Measurements from ENCODE around the gene ANO3. TPM values are rescaled to one million over a fixed set of nuclear protein-coding genes. Genes with fewer than 3 reads are reported as not detected.
"Not testable (repeated sequence)": the region's sequence is repeated elsewhere in the genome, so short reads cannot be mapped to it uniquely, and the experiment has no call there.

ANO3 gene
- total RNA-seq = not detected

DNA sequence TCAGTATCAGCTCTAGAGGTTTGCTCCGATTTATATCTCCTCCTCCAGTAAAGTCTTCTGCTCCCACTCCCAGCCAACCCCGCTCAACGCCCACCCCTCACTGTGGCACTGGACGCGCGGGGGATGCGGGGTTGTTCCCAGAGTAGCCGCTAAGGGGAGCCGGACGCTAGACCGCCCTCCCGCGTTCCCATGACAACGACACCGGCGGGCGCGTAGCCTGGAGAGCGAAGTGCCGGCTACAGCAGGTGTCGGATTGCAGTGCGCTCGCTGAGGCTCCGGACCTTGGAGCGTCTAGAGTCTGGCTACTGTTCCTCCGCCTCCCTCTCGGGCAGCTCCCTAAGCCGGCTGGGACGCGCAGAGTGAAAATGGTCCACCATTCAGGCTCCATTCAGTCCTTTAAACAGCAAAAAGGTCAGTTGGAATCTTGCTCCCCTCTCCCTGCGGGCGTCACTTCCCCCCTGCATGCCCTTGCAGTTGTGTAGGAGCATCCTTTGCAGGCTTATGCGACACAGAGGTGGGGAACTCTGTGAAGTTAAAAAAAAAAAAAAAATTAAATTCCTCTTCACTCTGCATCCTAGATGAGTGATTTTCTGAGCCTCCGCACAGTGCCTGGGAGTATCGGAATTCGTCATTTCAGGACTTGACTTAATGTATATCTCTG lies at the start of gene ANO3:
ANO3 (plus strand) TSS at position 220 of the 661 bp plus-strand sequence; CDS start at position 366, 146 bp downstream.
- ATAC-seq = peak; percentile 18 to 38
- no peaks in the 10 kb centered on the region for H3K4me1 Mint-ChIP-seq (ENCODE audit: low read depth)
- no peak for DNase-seq
- no peak within 1 kb of the TSS for H3K4me3 Mint-ChIP-seq
- H3K9me3 Mint-ChIP-seq = peaks cover 4% of the 10 kb centered on the region
- H3K27me3 Mint-ChIP-seq (ENCODE audit: low read depth) = peaks cover 17% of the 10 kb centered on the region
- no peaks in the 10 kb centered on the region for H3K36me3 Mint-ChIP-seq (ENCODE audit: insufficient read depth)

DNA sequence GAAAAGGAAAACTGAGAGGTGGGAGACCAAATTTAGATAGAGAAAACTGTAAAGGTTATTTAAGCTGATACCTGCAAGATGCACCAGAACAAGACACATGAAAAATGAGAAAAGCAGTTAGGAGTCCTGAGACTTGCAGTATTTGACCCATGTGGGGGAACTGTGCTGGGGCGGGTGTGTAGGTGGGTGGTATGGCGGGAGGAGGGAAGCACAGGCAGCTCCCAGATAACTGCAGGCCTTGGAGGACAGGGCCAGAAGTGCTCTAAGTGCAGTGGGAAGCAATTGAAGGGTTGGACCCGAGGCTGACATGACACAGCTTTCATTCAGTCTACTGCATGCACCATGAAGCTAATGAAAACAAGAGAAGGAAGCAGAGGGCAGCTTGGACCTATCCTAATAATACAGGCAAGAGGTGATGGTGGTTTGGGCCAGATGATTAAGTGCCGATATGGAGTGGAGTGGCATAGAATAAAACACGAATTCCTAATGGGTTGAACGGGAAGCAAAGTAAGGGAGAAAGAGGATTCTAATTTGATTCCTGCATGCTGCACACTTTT lies 48.0 kb upstream of the ANO3 start:
- no peak for ATAC-seq

GRCh38 chr11:26285608-26286007 lies 46.3 kb upstream of the ANO3 start:
- DNase-seq (no peak), ATAC-seq (no peak)
- Mint-ChIP-seq H3K36me3 (ENCODE audit: insufficient read depth) (no peaks in the 10 kb centered on the region), H3K4me1 (ENCODE audit: low read depth) (peaks cover 6% of the 10 kb centered on the region), H3K4me3 (no peak overlapping the region), H3K9me3 (no peaks in the 10 kb centered on the region), H3K27me3 (ENCODE audit: low read depth) (peaks cover 7% of the 10 kb centered on the region)

More for the DNA sequence above, 48.0 kb upstream of the ANO3 start:
- no peak overlapping the region for H3K4me3 Mint-ChIP-seq
- peaks cover 14% of the 10 kb centered on the region for H3K27me3 Mint-ChIP-seq (ENCODE audit: low read depth)
- no peaks in the 10 kb centered on the region for H3K36me3 Mint-ChIP-seq (ENCODE audit: insufficient read depth)
- H3K4me1 Mint-ChIP-seq (ENCODE audit: low read depth) = peaks cover 6% of the 10 kb centered on the region
- no peak for DNase-seq
- no peaks in the 10 kb centered on the region for H3K9me3 Mint-ChIP-seq

DNA sequence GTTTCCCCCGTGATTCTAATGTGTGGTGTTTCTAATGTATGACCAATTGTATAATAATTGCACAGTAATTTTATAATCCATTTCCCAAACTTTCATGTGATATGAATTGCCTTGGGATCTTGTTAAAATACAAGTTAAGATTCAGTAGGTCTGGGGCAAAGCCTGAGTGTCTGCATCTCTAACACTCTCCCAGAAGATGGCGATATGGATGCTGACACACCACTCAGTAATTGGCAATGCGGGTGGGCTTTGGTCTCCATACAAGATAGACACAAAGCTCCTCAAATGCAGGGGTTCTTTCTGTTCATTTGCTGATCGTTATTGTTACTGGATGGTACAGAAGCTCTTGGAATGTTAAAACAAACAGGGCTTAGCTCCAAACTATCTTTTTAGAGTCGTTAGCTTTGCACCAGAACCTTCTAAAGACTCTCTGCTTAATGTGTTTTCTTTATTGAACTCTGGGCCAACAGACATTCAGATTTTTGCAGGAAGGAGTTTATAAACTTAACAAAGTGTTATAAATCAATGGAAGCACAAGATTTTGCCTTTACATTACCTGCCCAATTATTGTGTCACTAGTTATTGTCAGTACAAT lies 45.4 kb upstream of the ANO3 start:
- H3K4me1 Mint-ChIP-seq (ENCODE audit: low read depth) = peaks cover 6% of the 10 kb centered on the region
- peaks cover 7% of the 10 kb centered on the region for H3K27me3 Mint-ChIP-seq (ENCODE audit: low read depth)
- H3K4me3 Mint-ChIP-seq = no peak overlapping the region
- no peaks in the 10 kb centered on the region for H3K9me3 Mint-ChIP-seq
- ATAC-seq = no peak
- H3K36me3 Mint-ChIP-seq (ENCODE audit: insufficient read depth) = no peaks in the 10 kb centered on the region
- no peak for DNase-seq

- Mint-ChIP-seq H3K4me3 (no peak overlapping the region), H3K36me3 (ENCODE audit: insufficient read depth) (no peaks in the 10 kb centered on the region), H3K27me3 (ENCODE audit: low read depth) (peaks cover 7% of the 10 kb centered on the region), H3K4me1 (ENCODE audit: low read depth) (peaks cover 6% of the 10 kb centered on the region), H3K9me3 (no peaks in the 10 kb centered on the region)
- DNase-seq = no peak
- ATAC-seq = no peak
These were observed 44.8 kb upstream of the ANO3 start for GRCh38 chr11:26287067-26287518.

- no peak for DNase-seq
- no peaks in the 10 kb centered on the region for H3K36me3 Mint-ChIP-seq (ENCODE audit: insufficient read depth)
These were observed 34.5 kb upstream of the ANO3 start for GRCh38 chr11:26297189-26297975.

DNA sequence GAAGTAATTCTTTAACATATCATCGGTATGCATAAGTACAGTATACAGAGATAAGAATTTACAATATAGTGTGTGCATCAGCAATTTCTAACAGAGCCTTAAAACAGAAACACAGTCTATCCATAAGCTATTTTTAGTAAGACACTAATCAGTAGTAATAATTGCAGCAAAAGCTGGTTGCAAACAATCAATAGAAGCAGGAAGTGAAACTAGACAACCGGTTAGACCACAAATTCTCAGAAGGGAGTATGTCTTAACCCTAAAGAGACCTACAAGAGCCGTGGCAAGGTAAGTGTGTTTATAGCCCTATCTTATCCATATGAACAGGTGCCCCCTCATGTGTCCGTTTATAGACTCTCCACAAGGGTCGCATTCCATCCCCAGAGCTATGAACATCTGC lies 15.6 kb upstream of the ANO3 start:
- not testable (repeated sequence) for H3K4me3 Mint-ChIP-seq; H3K27me3 Mint-ChIP-seq (ENCODE audit: low read depth); H3K36me3 Mint-ChIP-seq (ENCODE audit: insufficient read depth); H3K4me1 Mint-ChIP-seq (ENCODE audit: low read depth); DNase-seq; ATAC-seq; H3K9me3 Mint-ChIP-seq

More at GRCh38 chr11:26297189-26297975, 34.5 kb upstream of the ANO3 start:
- H3K4me3 Mint-ChIP-seq = no peak overlapping the region
- no peaks in the 10 kb centered on the region for H3K9me3 Mint-ChIP-seq
- no peaks in the 10 kb centered on the region for H3K4me1 Mint-ChIP-seq (ENCODE audit: low read depth)
- ATAC-seq = no peak
- no peaks in the 10 kb centered on the region for H3K27me3 Mint-ChIP-seq (ENCODE audit: low read depth)

DNA sequence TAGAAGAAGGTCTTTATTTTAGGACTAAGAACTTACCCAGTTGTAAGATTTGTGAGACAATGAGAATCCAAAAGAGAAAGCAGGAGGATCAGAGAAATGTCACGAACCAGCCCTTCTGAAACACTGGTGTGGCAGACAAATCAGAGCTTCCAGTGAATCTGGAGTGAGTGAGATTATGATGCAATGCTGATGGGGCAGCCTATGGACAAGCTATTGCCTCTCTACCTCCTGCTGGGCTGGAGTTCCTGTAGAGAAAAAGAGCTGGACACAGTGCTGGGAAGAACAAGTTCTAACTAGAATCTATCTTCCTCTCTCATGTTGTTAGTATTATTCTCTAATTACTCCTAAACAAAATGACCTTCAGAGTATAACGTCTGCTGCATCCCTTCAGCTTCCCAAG lies 12.0 kb upstream of the ANO3 start:
- Mint-ChIP-seq H3K9me3 (peaks cover 3% of the 10 kb centered on the region), H3K36me3 (ENCODE audit: insufficient read depth) (no peaks in the 10 kb centered on the region), H3K27me3 (ENCODE audit: low read depth) (no peaks in the 10 kb centered on the region), H3K4me3 (no peak overlapping the region), H3K4me1 (ENCODE audit: low read depth) (no peaks in the 10 kb centered on the region)
- no peak for ATAC-seq
- DNase-seq = no peak

DNA sequence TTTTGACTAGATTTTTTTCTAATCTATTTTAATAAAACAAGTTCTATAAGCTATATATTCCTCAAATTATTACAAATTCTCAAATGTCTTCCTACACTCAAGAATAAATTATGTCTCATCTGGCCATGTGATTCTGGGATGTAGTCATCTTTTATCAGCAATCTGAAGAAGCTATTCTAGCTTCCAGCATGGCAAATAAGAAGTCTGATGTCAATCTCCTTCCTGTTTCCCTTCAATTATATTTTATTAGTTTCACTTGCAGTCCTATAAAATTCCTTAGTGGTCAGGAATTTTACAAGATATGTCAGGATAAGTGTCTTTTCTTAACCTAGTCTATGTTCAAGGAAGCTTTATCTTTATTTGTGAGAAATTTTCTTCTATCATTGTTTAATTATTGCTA lies 10.4 kb upstream of the ANO3 start:
- no peak for ATAC-seq
- Mint-ChIP-seq H3K9me3 (peaks cover 3% of the 10 kb centered on the region), H3K4me3 (no peak overlapping the region), H3K4me1 (ENCODE audit: low read depth) (no peaks in the 10 kb centered on the region), H3K36me3 (ENCODE audit: insufficient read depth) (no peaks in the 10 kb centered on the region), H3K27me3 (ENCODE audit: low read depth) (no peaks in the 10 kb centered on the region)
- no peak for DNase-seq

- H3K9me3 Mint-ChIP-seq = peaks cover 3% of the 10 kb centered on the region
- H3K4me1 Mint-ChIP-seq (ENCODE audit: low read depth) = no peaks in the 10 kb centered on the region
- H3K36me3 Mint-ChIP-seq (ENCODE audit: insufficient read depth) = no peaks in the 10 kb centered on the region
- DNase-seq (no peak), ATAC-seq (no peak)
- no peak overlapping the region for H3K4me3 Mint-ChIP-seq
- H3K27me3 Mint-ChIP-seq (ENCODE audit: low read depth) = no peaks in the 10 kb centered on the region
These were observed 9.4 kb upstream of the ANO3 start for GRCh38 chr11:26322335-26323067.

- ATAC-seq (no peak), DNase-seq (no peak)
- H3K9me3 Mint-ChIP-seq = peaks cover 3% of the 10 kb centered on the region
- no peaks in the 10 kb centered on the region for H3K4me1 Mint-ChIP-seq (ENCODE audit: low read depth)
- no peak overlapping the region for H3K4me3 Mint-ChIP-seq
- no peaks in the 10 kb centered on the region for H3K36me3 Mint-ChIP-seq (ENCODE audit: insufficient read depth)
- no peaks in the 10 kb centered on the region for H3K27me3 Mint-ChIP-seq (ENCODE audit: low read depth)
These were observed 8.1 kb upstream of the ANO3 start for GRCh38 chr11:26323837-26324236.

GRCh38 chr11:26324270-26324669 lies 7.7 kb upstream of the ANO3 start:
- H3K4me1 Mint-ChIP-seq (ENCODE audit: low read depth) = no peaks in the 10 kb centered on the region
- no peaks in the 10 kb centered on the region for H3K27me3 Mint-ChIP-seq (ENCODE audit: low read depth)
- no peak for ATAC-seq

DNA sequence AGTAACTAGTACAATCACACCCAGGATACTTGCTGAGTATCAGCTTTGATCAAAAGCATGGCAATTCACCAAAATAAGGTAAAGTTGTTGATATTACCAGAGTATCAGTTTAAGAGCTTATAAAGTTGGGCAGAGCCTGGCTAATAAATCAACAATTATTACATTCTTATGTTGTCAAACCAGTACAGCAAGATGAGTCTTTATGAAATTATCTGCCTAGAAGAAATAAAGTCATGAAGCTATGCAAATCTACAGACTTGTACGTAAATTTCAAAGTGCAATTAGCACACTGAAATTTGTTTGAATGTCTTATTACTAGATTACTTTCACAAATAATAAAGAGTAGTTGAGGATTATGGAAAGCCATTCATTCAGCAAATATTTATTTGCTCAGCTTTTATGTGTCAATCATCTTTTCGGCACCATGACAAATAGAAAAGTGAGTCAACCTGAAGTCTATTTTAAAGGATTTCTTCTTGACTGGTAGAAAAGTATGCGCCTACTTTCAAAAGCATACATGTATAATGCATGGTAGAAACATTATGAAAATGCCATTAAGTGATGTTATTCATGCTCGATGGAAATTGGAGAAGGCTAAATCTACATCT lies 5.0 kb upstream of the ANO3 start:
- ATAC-seq (no peak), DNase-seq (no peak)
- H3K4me3 Mint-ChIP-seq = no peak overlapping the region
- peaks cover 5% of the 10 kb centered on the region for H3K27me3 Mint-ChIP-seq (ENCODE audit: low read depth)
- H3K4me1 Mint-ChIP-seq (ENCODE audit: low read depth) = no peaks in the 10 kb centered on the region
- H3K9me3 Mint-ChIP-seq = peaks cover 4% of the 10 kb centered on the region
- no peaks in the 10 kb centered on the region for H3K36me3 Mint-ChIP-seq (ENCODE audit: insufficient read depth)

More at GRCh38 chr11:26324270-26324669, 7.7 kb upstream of the ANO3 start:
- H3K36me3 Mint-ChIP-seq (ENCODE audit: insufficient read depth) = no peaks in the 10 kb centered on the region
- peaks cover 2% of the 10 kb centered on the region for H3K9me3 Mint-ChIP-seq
- DNase-seq = no peak
- no peak overlapping the region for H3K4me3 Mint-ChIP-seq

DNA sequence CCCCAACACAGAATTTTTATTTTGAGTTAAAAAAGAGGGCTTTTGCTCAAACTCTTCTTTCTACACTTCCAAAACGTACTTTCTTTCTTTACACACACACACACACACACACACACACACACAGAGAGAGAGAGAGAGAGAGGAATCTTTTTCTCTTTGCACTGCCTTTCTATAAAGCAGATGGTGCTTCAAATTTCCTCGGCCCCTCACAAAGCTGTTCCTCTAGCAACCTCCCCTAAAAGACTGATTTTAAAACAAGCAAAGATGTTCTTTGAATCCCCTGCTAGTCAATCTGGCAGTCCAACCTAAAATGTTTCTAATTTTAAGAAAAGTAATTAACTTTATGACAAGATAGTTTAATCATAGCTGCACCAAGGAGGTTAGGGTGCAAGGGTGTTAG lies 2.7 kb upstream of the ANO3 start:
- Mint-ChIP-seq H3K4me3 (no peak overlapping the region), H3K4me1 (ENCODE audit: low read depth) (no peaks in the 10 kb centered on the region), H3K36me3 (ENCODE audit: insufficient read depth) (no peaks in the 10 kb centered on the region), H3K9me3 (peaks cover 4% of the 10 kb centered on the region), H3K27me3 (ENCODE audit: low read depth) (peaks cover 17% of the 10 kb centered on the region)
- ATAC-seq = no peak
- DNase-seq = no peak
